ENCODE measurements around the gene ASTN1.

Gene ASTN1

GRCh38 chr1:177043597-177043996, 120.9 kb downstream of the ASTN1 start:
- ChIA-PET POLR2A (no interaction called here), CTCF (interaction anchor here (0.7 kb wide), 1 partner anchor 48 kb away, joined by 4 read pairs; no protein-coding TSS in a partner anchor)
- no peak for DNase-seq (ENCODE audit: extremely low spot score)
- no peak for TF ChIP-seq LEF1 (IDR thresholded peaks at IDR 0.05; ENCODE audit: borderline replicate concordance)
- no peak for TF ChIP-seq NFRKB (IDR thresholded peaks at IDR 0.05)
- no peak for TF ChIP-seq CTBP1 (IDR thresholded peaks at IDR 0.05; ENCODE audit: borderline replicate concordance)
- no peak for TF ChIP-seq ZNF384 (IDR thresholded peaks at IDR 0.05)
- TF ChIP-seq FOXK2 (IDR thresholded peaks at IDR 0.05) = no peak
- no peak for TF ChIP-seq L3MBTL2 (conservative IDR thresholded peaks at IDR 0.05)
- no peak for TF ChIP-seq SP1 (IDR thresholded peaks at IDR 0.05)
- no peak for TF ChIP-seq ELF4 (IDR thresholded peaks at IDR 0.05)
- TF ChIP-seq ARNT (IDR thresholded peaks at IDR 0.05) = no peak
- TF ChIP-seq SUZ12 (IDR thresholded peaks at IDR 0.05) = no peak

DNA sequence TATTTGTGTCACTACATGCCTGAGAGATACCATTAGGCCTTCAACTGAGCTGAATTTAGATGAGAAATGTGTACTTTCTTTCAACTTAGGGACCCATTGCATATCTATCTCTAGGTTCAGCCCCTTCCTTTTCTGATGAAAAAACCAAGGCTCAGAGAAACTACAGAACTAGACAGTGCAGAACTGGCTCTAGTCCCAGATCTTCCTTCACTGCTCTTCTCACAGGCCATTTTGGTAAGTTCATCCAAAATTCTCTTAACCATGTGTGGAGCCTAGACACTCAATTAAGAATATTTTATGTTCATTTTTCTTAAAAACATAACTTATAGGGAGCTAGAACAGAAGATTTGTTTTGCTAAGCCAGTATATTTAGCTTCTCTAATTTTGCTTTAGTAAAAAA, 128.9 kb downstream of the ASTN1 start:
- CTCF ChIA-PET = no interaction called here
- DNase-seq (ENCODE audit: extremely low spot score) = no peak
- TF ChIP-seq ZNF384 (IDR thresholded peaks at IDR 0.05) (no peak), ELF4 (IDR thresholded peaks at IDR 0.05) (no peak), ARNT (IDR thresholded peaks at IDR 0.05) (no peak), CTBP1 (IDR thresholded peaks at IDR 0.05; ENCODE audit: borderline replicate concordance) (no peak)
- POLR2A ChIA-PET = no interaction called here

DNA sequence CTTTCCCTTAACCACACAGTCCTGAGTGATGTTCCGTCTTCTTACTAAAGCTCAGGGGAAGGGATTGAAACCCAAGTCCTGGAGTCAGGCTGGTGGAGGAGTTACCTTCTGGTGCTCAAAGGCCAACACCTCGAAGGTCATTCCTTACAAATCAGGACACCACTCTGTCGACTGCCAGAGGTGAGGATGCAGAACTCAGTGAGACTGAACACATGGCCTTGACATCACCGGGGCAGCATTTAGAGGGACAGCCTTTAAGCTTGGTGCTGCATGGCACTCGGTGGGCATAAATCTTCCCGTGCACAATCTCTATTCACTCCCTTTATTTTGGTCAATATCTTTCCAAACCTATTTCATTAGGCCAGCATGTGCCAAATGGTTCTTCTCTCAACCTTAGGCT, 130.9 kb downstream of the ASTN1 start:
- ChIA-PET CTCF (no interaction called here), POLR2A (no interaction called here)
- no peak for DNase-seq (ENCODE audit: extremely low spot score)
- no peak for TF ChIP-seq ZNF384 (IDR thresholded peaks at IDR 0.05)
- no peak for TF ChIP-seq BHLHE40 (IDR thresholded peaks at IDR 0.05; ENCODE audit: borderline replicate concordance)
- no peak for TF ChIP-seq ARNT (IDR thresholded peaks at IDR 0.05)
- TF ChIP-seq FOXM1 (IDR thresholded peaks at IDR 0.05; ENCODE audit: borderline replicate concordance) = no peak
- TF ChIP-seq HDGF (IDR thresholded peaks at IDR 0.05; ENCODE audit: borderline replicate concordance) = no peak
- no peak for TF ChIP-seq TARDBP (IDR thresholded peaks at IDR 0.05)
- no peak for TF ChIP-seq L3MBTL2 (conservative IDR thresholded peaks at IDR 0.05)
- TF ChIP-seq FOXK2 (IDR thresholded peaks at IDR 0.05) = no peak
- TF ChIP-seq, protein P1, sequence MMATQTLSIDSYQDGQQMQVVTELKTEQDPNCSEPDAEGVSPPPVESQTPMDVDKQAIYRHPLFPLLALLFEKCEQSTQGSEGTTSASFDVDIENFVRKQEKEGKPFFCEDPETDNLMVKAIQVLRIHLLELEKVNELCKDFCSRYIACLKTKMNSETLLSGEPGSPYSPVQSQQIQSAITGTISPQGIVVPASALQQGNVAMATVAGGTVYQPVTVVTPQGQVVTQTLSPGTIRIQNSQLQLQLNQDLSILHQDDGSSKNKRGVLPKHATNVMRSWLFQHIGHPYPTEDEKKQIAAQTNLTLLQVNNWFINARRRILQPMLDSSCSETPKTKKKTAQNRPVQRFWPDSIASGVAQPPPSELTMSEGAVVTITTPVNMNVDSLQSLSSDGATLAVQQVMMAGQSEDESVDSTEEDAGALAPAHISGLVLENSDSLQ (IDR thresholded peaks at IDR 0.05) = no peak
- TF ChIP-seq NFRKB (IDR thresholded peaks at IDR 0.05) = no peak
- TF ChIP-seq SP1 (IDR thresholded peaks at IDR 0.05) = no peak
- TF ChIP-seq LEF1 (IDR thresholded peaks at IDR 0.05; ENCODE audit: borderline replicate concordance) = no peak
- no peak for TF ChIP-seq SUZ12 (IDR thresholded peaks at IDR 0.05)
- TF ChIP-seq FOXA1 (IDR thresholded peaks at IDR 0.05) = no peak
- no peak for TF ChIP-seq CTBP1 (IDR thresholded peaks at IDR 0.05; ENCODE audit: borderline replicate concordance)
- TF ChIP-seq ELF4 (IDR thresholded peaks at IDR 0.05) = no peak

GRCh38 chr1:177032434-177032833, 132.1 kb downstream of the ASTN1 start:
- ChIA-PET POLR2A (no interaction called here), CTCF (no interaction called here)
- no peak for DNase-seq (ENCODE audit: extremely low spot score)
- TF ChIP-seq BHLHE40 (IDR thresholded peaks at IDR 0.05; ENCODE audit: borderline replicate concordance) (no peak), FOXM1 (IDR thresholded peaks at IDR 0.05; ENCODE audit: borderline replicate concordance) (no peak), FOXK2 (IDR thresholded peaks at IDR 0.05) (no peak), ARNT (IDR thresholded peaks at IDR 0.05) (no peak), SP1 (IDR thresholded peaks at IDR 0.05) (no peak), HDGF (IDR thresholded peaks at IDR 0.05; ENCODE audit: borderline replicate concordance) (no peak), SUZ12 (IDR thresholded peaks at IDR 0.05) (no peak), ELF4 (IDR thresholded peaks at IDR 0.05) (no peak), ZNF384 (IDR thresholded peaks at IDR 0.05) (no peak), CTBP1 (IDR thresholded peaks at IDR 0.05; ENCODE audit: borderline replicate concordance) (no peak), TARDBP (IDR thresholded peaks at IDR 0.05) (no peak)
- TF ChIP-seq, protein P1 (IDR thresholded peaks at IDR 0.05) = no peak

GRCh38 chr1:177024623-177025022, 139.9 kb downstream of the ASTN1 start:
- ChIA-PET CTCF (no interaction called here), POLR2A (no interaction called here)
- DNase-seq (ENCODE audit: extremely low spot score) = no peak
- TF ChIP-seq BHLHE40 (IDR thresholded peaks at IDR 0.05; ENCODE audit: borderline replicate concordance) (no peak), ZNF384 (IDR thresholded peaks at IDR 0.05) (no peak), SUZ12 (IDR thresholded peaks at IDR 0.05) (no peak), SP1 (IDR thresholded peaks at IDR 0.05) (no peak), LEF1 (IDR thresholded peaks at IDR 0.05; ENCODE audit: borderline replicate concordance) (no peak), CTBP1 (IDR thresholded peaks at IDR 0.05; ENCODE audit: borderline replicate concordance) (no peak), TARDBP (IDR thresholded peaks at IDR 0.05) (no peak), FOXA1 (IDR thresholded peaks at IDR 0.05) (no peak), NFRKB (IDR thresholded peaks at IDR 0.05) (no peak), HDGF (IDR thresholded peaks at IDR 0.05; ENCODE audit: borderline replicate concordance) (no peak), ARNT (IDR thresholded peaks at IDR 0.05) (no peak), ELF4 (IDR thresholded peaks at IDR 0.05) (no peak), FOXK2 (IDR thresholded peaks at IDR 0.05) (no peak), FOXM1 (IDR thresholded peaks at IDR 0.05; ENCODE audit: borderline replicate concordance) (no peak), L3MBTL2 (conservative IDR thresholded peaks at IDR 0.05) (no peak)
- TF ChIP-seq, protein P1 (IDR thresholded peaks at IDR 0.05) = no peak

- no peak for DNase-seq (ENCODE audit: extremely low spot score)
- TF ChIP-seq ZNF384 (IDR thresholded peaks at IDR 0.05) = no peak
- CTCF ChIA-PET = no interaction called here
Observed at GRCh38 chr1:177023726-177024125, 140.8 kb downstream of the ASTN1 start.

GRCh38 chr1:177023249-177023648, 141.3 kb downstream of the ASTN1 start:
- TF ChIP-seq FOXM1 (IDR thresholded peaks at IDR 0.05; ENCODE audit: borderline replicate concordance) (no peak), ARNT (IDR thresholded peaks at IDR 0.05) (no peak), ZNF384 (IDR thresholded peaks at IDR 0.05) (no peak), FOXA1 (IDR thresholded peaks at IDR 0.05) (no peak), L3MBTL2 (conservative IDR thresholded peaks at IDR 0.05) (no peak)
- TF ChIP-seq, protein P1 (IDR thresholded peaks at IDR 0.05) = no peak
- CTCF ChIA-PET = no interaction called here
- POLR2A ChIA-PET = no interaction called here
- no peak for DNase-seq (ENCODE audit: extremely low spot score)

More at GRCh38 chr1:177023726-177024125, 140.8 kb downstream of the ASTN1 start:
- POLR2A ChIA-PET = no interaction called here

All from HEK293T (cell line).